NCI-H2107 (cell line): ENCODE data around the gene TTC23.
A peak's percentile ranks its signal among the peaks of the same experiment; 100 is the strongest.

Source experiments
- DNase-seq: peaks from one replicate; lab custom pipeline; 2025; lab: John Stamatoyannopoulos, UW

The TTC23 gene, protein sequence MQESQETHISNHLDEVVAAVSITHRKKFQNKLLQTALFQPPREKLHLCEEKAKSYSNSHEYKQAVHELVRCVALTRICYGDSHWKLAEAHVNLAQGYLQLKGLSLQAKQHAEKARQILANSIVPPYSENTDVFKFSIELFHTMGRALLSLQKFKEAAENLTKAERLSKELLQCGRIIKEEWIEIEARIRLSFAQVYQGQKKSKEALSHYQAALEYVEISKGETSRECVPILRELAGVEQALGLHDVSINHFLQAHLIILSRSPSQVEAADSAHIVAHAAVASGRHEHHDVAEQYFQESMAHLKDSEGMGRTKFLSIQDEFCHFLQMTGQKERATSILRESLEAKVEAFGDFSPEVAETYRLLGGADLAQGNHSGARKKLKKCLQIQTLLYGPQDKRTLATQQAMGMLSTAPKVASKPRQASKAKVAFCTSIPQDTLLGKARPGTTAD

DNA sequence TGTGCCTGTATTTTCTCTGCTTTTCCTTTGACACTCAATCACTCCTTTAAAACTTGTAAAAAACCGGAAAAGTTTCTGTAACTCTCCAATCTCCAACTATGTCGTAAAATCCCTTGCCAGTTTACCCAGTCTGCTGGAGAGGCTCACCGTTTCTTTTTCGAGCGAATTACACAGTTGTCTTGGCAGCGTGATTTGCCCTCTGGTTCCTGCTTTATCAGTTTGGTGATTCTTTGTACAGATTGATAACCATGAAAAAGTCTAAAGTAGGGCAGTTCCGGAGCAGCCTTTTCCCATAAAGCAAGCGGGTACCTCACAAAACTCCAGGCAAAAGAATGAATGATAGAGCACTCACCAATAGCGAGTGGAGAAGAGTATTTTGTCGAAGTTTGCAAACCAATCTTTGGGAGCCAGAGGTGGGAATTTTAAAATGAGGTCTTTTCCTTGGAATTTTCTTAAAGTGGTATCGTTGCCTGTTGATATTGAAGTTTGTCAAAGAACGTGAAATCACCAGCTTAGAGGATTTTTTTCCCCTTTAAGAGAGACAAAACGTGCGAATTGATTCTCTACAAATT lies at the start of gene TTC23:
Gene TTC23, minus strand, starts transcription at position 312 of the 572 bp plus-strand sequence. CDS start 20,869 bp downstream, outside the sequence.
- no peak for DNase-seq

DNA sequence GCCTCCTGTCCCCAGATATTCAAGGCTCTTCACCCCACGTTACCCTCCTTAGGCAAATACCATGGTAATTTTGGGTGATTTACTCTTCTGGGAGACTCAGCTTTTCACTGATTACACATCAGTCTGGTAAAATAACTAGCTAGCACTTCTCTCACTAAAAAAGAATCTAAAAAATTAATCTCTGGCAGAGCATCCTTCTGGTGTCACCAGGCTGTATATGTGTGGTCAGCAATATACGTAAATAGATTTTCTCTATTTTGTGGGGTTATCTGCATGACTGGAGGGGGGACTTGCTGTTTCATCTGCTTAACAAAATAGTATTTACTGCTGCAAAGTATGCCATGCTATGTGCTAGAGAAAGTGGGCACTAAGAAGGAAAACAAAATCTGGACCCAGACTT lies 47.0 kb upstream of the TTC23 start:
- no peak for DNase-seq

DNA sequence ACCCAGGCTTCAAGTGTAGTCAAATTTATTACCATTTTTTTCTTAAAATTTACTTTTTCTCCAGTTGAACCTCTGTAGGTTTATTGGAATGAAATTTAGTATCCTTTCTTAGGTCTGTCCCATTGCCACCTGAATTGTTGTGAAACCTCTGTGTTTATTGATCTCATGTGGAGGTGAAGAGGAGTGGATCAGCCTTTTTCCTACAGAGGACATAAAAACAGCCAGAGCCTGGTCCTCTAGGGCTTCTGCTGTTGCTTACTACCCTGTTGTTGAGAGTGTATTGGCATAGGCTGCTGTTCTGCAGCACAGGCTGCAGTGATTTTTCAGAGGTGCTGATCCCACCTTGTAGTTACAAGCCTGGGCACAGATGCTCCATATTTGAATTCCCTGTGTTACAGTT lies 46.5 kb upstream of the TTC23 start:
- DNase-seq = no peak

DNA sequence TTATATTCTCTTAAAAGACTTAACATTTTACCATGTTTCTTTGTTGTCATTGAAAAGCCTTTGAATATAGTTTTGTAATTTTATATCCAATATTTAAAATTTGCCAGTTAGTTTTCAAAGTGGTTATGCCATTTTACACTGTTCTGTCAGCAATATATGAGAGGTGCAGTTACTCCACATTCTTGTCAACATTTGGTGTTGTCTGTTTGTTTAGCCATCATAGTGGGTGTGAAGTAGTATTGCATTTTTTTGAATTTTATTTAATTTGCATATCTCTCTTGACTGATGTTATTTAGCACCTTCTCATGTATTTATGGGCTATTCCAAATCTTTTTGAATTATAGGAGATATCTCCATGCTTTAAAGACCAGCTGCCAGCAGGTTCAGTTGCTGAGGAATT lies 42.3 kb upstream of the TTC23 start:
- DNase-seq = no peak

DNA sequence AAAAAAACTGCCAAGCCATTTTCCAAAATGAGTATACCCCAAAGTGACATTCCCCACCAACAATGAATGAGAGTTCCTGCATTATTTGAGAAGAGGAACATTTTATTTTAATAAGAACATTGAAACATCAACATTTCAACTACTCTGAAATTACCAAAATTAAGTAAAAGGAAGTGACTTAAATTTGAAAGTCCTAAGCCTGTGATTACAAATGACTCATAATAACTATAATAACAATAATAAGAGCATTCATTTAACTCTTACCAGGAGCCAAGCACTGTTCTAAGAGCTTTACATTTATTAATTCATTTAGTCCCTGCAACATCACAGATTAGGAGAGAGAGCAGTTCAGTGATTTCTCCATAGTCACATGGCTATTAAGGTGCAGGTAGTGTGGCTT lies 34.3 kb upstream of the TTC23 start:
- no peak for DNase-seq

DNA sequence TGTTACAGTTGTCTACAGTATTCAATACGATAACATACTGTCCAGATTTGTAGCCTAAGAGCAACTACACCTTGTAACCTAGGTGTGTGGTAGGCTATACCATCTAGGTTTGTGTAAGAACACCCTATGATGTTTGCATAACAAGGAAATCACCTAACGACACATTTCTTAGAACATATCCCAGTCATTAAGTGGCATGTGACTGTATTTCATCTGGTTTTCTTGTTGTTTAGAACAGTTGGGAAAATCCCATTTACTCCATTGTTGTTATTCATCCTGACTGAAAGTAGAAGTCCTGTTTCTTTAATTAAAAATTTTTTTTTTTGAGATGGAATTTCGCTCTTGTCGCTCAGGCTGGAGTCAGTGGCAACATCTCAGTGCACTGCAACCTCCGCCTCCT lies 33.2 kb upstream of the TTC23 start:
- no peak for DNase-seq

DNA sequence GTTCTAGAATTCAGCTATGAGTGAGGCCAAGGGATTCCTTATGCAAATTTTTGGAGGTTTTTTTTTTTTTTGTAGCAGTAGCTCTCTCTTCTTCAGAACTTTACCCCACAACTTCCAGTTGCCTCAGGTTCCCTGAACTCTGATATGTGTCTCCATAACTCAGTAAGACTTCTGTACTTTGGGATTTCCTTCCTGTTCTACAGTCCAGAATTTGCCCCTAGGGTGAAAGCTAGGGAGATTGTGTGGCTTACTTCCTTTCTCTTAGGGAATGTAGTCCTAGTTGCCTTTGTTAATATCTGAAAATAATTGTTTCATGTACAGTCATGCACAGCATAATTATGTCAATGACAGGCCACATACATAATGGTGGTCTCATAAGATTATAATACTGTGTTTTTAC lies 32.7 kb upstream of the TTC23 start:
- DNase-seq = no peak

DNA sequence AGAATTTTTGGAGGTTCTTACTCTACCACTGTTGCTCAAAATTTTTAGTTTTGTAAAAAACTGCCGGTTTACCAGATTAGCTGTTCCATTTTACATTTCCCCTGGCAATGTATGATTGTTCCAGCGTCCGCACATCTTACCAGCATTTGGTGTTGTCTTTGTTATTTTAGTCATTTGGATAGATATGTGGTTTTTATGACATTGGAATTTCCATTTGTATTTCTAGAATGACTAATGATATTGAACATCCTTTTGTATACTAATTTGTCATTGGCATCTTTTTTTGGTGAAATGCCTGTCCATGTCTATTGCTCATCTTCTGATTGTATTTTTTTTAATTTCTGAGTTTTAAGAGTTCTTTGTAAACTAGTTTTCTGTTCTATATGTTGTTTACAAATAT lies 30.4 kb upstream of the TTC23 start:
- DNase-seq = no peak

DNA sequence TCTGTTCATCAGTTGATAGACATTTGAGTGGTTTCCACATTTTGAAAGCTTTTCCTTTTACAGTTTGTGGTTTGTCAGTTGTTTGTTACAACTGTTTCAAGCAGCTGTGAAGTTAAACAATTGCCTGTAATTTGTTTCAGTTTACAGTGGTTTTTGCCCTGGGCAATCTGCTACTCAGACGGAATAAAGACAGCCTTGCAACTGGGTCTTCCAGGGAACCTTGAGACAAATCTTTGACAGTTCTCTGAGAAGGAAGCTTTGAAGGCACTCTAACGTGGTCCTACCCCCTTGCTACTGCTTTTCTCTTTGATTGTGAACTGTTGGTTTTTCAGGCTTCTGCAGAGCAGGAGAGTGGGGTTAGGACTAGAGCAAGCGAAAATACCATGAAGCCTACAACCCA lies 29.9 kb upstream of the TTC23 start:
- no peak for DNase-seq

DNA sequence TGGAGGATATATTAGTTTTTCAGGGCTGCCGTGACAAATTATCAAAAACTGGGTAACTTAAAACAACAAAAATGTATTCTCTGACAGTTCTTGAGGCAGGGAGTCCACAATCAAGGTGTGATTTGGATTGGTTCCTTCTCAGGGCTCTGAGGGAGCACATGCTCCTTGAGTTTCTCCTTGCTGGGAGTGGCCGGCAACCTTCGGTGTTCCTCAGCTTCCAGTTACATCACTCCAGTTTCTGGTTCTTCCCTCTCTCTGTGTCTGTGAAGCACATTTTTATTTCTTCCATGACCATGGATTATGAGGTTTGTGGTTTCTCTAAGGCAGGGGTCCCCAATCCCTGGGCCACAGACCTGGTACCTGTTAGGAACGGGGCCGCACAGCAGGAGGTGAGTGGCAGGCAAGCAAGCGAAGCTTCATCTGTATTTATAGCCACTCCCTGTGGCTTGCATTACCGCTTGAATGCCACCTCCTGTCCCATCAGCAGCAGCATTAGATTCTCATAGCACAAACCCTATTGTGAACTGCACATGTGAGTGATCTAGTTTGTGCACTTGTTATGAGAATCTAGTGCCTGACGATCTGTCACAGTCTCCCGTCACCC lies 26.2 kb upstream of the TTC23 start:
- DNase-seq = no peak

DNA sequence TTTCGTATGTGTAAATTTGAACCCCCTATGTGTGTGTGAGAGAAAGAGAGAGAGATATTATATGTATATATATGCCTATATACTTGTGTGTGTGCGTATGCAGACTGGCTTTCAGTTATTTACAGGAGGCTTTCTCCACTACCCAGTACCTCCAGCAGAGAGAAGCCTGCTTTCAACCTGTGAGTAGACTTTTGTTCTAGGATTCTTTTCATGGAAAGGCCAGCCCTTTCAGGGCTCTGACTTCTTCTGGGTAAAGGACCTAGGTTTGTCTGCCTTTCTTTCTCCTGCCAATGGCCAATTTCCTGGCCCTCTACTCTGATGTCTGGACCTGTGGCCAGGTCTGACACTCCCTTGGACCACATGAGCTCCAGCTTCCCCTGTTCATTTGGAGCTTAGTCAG lies 25.7 kb upstream of the TTC23 start:
- no peak for DNase-seq

DNA sequence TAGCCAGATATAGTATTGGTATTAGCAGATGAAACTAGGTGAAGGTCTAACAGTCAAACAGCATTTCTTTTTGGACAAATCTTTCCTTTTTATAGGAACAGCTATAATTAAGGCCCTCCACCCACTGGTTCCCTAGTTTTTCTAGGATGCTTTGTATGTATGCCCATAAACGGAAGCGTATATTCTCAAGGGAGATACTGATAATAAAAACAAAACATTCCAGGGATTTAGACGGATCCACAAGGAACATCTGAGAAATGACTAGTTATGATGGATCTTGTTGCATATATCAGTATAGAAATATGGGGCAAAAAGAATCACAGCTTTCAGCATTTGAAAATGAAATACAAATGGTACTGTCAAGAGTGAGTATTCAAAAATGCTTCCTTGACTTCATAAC lies 24.4 kb upstream of the TTC23 start:
- no peak for DNase-seq

DNA sequence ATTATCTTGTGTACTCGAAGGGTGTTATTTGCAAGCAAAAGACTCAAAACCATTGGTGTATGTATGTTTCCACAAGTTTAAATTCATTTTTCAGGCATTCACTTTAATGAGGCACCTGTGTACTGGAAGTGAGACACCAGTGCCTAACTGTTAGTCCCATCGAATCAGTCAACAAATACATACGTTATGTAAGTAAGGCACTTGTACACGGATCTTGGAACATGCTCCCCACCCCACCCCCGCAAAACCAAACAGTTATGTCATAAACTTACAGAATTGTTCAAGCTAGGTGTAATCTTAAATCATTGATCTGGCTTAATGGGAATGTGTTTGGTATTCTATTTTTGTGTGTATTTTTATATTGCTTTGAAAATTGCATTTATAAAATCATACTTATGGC lies 19.1 kb upstream of the TTC23 start:
- no peak for DNase-seq

DNA sequence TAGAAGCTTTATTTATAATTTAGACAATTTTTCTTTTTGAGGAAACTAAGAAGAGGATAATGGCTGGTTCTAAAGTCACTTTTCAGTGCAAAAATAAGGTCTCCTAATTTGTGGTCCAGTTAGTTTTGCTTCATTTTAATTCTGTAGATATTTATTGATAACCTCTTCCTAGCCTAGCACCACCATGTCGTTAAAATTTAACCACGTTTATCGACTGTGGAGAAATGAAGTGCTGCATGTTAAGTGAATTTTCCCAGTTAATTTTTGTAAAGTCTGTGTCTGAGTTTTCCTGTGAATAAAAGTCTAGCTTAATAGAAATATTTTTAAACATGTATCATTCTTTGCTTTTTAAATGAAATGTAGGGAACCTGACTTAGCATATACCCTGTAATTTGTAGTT lies 18.6 kb upstream of the TTC23 start:
- DNase-seq = no peak

DNA sequence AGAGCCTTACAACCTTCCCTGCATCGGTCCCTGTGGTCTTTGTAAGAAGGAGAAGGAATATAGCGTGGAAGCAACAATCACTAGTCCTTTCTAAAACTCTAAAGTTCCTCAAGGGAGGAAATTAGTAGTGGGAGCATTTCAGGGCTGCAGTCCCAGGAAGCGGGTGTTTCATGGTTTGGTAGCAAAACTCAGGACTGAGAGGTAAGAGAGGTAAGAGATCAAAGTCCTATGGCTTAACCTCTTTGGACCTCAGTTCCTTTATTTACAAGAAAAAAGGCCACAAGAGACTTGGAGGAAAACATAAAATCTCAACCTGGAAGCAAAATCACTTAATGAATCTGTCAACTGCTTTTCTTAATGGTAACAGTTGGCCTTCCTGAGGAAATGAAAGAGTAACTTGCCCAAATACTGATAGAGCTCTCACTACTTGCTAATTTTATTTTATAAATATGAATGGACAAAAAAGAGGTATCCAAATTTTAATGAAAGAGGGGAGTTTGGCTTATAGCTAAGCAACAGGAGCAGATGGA lies 16.2 kb upstream of the TTC23 start:
- DNase-seq = no peak

DNA sequence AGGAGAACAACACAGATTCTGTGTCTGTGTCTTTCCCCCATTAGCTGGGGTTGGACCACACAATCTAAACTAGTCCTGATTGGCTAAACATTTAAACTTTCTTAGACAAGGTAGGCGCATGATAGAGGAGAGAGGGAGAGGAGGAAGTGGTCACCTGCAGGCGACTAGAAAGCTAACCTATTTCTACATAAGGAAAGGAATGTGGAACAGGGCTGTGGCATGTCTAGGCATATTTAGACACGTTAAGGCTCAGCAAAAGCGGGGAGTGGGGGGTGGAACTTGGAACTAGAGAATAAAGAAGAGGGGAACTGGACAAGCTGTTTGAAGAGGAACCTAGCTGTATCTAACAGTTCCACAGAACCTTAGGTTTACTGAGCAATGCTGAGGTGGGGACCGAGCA lies 14.7 kb upstream of the TTC23 start:
- DNase-seq = no peak

DNA sequence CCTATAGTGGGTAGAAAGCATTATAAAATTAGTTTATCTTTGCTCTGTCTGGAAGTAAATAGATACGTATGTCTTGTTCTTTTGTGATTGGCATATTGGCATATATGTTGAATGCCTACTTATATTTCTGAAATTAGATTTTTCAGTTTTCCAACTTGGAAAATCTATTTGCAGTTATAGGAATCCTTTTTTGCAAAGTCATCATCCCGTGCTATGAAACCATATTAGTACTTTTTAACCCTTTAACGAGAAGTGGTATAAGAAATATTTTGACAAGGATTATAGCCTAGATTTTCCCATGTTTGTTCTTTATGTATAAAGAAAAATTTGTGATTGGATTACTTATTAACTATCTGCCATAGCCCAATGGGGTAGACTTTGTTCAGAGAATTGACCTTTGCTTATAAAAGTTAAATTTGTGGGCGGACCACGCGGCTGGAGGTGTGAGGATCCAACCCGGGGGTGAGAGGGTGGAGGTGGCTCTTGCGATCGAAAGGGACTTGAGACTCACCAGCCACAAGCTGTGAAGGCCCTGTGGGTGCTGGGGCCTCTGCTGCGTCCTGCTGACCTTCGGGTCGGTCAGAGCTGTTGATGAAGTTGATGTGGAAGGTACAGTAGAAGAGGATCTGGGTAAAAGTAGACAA lies 7.8 kb upstream of the TTC23 start:
- no peak for DNase-seq

DNA sequence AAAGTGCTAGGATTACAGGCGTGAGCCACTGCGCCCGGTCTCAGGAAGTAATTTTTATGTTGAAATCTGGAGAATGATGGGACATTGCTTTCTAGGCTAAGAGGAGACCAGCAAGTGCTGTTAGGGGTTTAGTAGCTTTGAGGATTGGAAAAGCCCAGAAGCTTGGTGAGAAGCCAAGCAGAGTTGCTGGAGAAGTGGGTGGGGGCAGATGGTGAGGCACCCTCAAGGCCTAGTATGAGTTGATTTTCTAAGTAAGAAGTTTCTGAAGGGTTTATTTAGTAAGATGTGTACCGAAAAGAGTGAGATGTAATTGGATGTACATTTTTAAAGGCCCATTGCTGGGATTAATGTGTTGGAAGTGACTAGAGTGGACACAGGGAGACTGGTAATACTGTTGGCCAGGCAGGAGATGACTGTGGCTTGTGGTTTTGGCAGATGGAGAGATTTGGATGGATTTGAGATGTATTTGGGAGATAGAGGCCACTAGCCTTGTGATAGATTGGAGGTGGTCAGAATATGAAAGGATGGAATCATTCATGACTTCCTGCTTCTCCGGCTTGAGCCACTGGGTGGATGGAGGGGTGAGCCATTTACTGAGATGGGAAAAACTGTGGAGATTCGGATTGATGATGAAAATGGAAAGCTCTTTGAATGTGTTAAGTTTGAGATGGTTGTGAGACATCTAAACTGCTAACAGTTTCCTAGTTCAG lies 4.2 kb upstream of the TTC23 start:
- no peak for DNase-seq

DNA sequence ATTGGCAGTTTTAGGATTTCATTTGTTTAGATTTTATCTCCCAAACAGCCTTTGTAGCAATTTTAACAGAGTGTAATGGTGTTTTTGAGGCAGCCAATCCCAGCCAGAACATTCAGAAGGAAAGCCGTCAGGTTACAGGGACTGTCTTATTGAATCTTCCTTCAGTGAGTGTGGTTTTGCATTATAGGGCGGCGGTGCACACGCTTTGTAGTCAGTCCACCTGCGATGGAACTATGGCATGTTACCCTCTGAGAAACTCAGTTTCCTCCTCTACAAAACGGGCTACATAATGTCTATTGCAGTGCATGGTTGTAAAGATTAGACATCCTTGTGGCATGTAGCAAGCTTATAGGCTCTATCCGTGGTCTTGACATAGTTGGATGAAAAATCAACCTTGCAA lies 2.9 kb upstream of the TTC23 start:
- no peak for DNase-seq

DNA sequence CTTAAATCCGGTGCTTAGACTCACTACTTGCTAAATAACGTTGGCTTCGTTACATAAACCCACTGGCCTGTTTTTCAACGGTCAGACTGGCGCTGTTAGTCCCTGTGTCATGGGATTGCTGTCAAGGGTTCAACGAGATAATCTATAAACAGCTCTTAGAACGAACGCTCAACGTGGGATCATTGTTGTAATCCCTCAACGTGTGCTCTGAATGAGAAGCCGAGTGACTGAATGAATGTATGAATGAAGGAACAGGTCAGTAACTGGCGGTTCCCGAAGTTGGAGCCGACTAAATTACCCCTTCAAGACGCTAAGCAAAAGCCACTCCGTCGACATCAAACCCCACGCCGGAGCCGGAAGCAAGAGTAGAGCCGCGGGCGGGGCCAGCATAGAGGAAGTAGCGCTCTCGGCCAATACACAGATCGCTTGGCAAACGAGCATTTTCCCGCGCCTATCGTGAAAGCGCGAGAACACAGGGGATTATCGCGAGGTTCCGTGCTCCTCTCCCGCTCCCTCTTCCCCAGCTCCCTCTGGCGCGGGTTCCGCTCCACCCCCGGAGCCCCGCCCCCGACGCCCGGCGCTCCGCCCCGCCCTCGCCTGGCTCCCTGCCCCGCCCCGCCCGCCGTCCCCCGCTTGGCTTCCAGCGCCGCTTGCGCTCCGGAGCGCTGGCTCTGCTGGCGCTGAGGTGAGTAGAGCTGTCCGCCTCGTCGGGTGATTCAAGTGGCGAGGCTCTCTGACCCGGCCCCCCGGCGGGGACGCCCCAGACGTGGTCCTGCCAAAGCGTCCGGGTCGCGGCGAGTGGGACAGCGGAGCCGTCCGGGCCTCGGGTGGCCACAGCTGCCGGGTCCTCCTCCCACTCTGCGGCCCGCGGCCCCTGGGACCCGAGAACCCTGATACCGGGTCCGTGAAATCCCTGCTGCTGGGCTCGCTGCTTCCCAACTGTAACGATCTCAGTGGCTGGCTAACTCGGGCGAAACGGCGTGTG lies 1.8 kb upstream of the TTC23 start, which contains the start of gene LRRC28:
Gene LRRC28, plus strand, starts transcription at position 625 of the 985 bp plus-strand sequence. CDS start 4,477 bp downstream, outside the sequence.
- DNase-seq = peak; percentile 87

DNA sequence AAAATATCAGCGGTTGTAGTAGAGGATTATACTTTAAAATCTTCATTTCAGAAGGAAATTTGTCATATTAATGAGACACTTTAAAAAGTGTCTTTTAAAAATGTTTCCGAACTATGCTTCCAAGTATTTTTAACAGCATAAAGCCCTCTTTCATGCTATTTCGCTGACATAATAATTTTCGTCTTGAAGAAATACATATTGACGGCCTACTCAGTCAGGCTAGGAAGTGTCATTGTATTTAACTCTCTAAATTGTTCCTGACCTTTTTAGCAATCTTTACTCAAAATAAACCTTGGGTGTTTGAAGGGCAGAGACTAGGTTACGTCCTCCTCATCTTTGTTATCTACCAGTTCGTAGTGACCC lies 1.1 kb upstream of the TTC23 start:
- no peak for DNase-seq
